Kidney capillary endothelial cell (primary cell): ENCODE measurements around the gene LIN9.
A peak's percentile ranks its signal among the peaks of the same experiment; 100 is the strongest.
"Not testable (repeated sequence)": the region's sequence is repeated elsewhere in the genome, so short reads cannot be mapped to it uniquely, and the experiment has no call there.

Experiments
- DNase-seq: peaks from one replicate; pipeline ENCODE4 v3.0.0-alpha.2; 2018; ENCODE audit warnings: low spot score

Gene LIN9

DNA sequence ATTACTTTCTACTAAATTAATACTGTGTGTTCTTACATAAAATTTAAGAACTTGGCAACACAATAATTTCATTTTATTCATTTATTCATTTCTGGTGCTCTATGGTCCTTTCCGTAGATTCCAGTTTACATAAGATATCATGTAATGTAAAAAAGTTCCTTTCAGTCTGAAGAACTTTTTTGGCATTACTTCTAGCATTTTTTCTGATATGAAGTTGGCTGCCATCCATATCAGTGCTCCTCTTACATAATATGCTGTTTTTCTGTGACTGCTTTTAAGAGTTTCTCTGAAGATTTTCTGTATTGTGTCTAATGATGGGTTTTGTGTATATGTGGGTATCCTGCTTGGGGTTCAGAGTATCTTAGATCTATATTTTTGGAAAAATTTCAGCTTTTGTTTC, 34.8 kb downstream of the LIN9 start:
- no peak for DNase-seq

GRCh38 chr1:226272233-226272902, 36.6 kb downstream of the LIN9 start:
- not testable (repeated sequence) for DNase-seq

GRCh38 chr1:226268421-226269124, 40.4 kb downstream of the LIN9 start:
- peak; percentile 5 for DNase-seq

GRCh38 chr1:226261818-226262217, 47.1 kb downstream of the LIN9 start:
- no peak for DNase-seq

DNA sequence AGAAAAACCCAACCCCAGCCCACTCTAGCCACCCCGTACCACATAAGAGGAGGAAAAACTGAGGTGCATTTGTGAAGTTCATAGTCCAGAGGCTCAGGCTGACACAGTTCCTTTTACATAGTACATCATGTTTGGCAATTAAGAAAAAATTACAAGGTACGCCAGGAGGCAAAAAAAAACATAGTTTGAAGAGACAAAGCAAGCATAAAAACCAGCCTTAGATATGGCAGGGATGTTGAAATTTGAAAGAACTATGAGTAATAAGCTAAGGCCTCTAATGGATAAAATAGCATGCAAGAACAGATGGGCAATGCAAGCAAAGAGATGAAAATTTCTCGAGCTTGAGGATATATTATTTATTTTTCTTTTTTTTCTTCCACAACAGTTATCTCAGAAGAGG, 53.6 kb downstream of the LIN9 start:
- no peak for DNase-seq

DNA sequence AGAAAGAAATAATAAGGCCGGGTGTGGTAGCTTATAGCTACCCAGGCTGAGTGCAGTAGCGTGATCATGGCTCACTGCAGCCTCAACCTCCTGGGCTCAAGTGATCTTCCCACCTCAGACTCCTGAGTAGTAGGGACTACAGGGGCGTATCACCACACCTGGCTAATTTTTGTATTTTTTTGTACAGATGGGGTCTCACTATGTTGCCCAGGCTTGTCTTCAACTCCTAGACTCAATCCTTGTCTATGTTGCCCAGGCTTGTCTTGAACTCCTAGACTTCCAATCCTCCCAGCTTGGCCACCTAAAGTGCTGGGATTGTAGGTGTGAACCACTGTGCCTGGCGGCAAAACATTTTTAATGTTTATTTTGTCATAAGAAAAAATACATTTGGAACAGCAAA, 55.0 kb downstream of the LIN9 start:
- DNase-seq, result no peak

- not testable (repeated sequence) for DNase-seq
Observed at GRCh38 chr1:226252841-226253240, 56.1 kb downstream of the LIN9 start.

DNA sequence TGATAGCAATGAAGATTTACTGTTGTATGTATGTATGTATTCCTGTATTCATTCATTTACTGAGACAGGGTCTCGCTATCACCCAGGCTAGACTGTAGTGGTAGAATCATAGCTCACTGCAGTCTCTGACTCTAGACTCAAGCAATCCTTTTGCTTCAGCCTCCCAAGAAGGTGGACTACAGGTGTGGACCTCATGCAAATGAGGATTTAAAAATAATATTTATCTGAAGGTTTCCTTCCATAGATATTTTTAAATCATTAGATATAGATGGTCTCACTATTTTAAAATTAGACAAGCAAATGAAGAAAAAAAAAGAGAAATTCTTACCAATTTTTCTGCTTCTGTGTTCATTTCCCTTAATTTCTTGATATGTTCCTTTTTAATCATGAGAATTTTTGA, 58.5 kb downstream of the LIN9 start:
- no peak for DNase-seq

DNA sequence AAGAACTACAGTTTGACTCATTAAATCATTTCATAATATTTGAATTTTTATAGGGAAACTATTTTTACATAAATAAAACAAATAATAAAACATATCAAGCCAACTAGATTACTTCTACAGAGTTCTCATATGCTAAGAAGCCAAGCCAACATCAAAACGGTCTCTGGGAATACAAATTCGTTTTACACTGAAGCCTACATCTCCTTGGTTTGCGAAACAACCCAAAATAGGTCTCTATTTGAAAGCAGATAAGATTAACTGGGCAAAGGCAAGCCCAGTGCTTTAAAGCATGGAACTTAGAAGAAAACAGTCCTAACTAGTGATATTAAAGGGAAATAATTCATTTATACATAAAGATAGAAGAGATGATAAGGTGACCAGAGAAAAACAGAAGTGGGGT, 60.2 kb downstream of the LIN9 start:
- DNase-seq, result no peak

DNA sequence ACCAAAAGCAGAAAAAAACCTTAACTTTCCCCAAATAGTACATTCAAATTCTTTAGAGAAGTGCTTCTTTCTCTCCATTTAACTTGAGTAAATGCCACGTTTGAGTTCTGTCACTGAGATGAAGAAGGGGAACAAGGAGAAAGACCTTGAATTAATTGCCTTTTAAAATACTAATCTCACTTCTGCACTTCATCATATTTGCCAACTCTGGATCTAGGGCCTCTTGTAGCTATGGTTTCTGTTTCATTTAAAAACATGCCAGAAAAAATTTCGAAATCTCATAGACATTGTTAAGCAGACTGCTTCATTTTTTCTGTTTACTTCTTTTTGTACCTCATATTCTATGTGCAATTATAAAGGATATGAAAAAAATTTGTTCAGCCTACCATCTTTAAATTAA, 60.9 kb downstream of the LIN9 start:
- no peak for DNase-seq

GRCh38 chr1:226239421-226239820, 69.5 kb downstream of the LIN9 start:
- no peak for DNase-seq

GRCh38 chr1:226236826-226237225, 72.1 kb downstream of the LIN9 start:
- no peak for DNase-seq

- DNase-seq, result no peak
Observed at GRCh38 chr1:226233806-226234205, 75.2 kb downstream of the LIN9 start.

- DNase-seq, result no peak
Observed at GRCh38 chr1:226233293-226233692, 75.7 kb downstream of the LIN9 start.

GRCh38 chr1:226226601-226227000, 82.4 kb downstream of the LIN9 start:
- DNase-seq, result no peak

GRCh38 chr1:226223786-226224244, 85.1 kb downstream of the LIN9 start:
- no peak for DNase-seq

- DNase-seq, result no peak
Observed at GRCh38 chr1:226223157-226223785, 85.7 kb downstream of the LIN9 start, which contains the start of gene MIXL1. Gene MIXL1 (plus strand): TSS chr1:226223664. CDS start chr1:226223682, 18 bp downstream.

GRCh38 chr1:226222686-226223085, 86.3 kb downstream of the LIN9 start:
- DNase-seq, result no peak

- no peak for DNase-seq
Observed at GRCh38 chr1:226220473-226221189, 88.3 kb downstream of the LIN9 start.

DNA sequence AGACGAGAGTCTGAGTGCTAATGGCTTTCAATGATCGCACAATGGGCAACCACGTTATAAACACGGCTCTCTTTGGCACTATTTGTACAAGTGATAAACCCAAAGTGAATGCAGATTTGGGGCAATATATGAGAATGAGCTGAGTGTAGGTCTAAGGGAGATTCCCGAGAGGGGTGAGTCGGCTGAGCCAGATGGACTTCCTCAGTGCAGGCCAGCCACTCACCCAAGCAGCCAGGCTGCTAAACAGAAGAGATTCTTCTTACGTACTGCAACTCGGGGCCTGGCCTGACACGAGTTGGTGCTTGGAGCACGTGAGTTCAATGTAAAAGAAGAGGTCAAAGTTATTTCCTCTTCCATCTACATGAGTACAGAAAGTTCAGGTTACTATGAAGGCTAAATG, 91.7 kb downstream of the LIN9 start:
- no peak for DNase-seq

- DNase-seq, result no peak
Observed at GRCh38 chr1:226216056-226216455, 92.9 kb downstream of the LIN9 start.

DNA sequence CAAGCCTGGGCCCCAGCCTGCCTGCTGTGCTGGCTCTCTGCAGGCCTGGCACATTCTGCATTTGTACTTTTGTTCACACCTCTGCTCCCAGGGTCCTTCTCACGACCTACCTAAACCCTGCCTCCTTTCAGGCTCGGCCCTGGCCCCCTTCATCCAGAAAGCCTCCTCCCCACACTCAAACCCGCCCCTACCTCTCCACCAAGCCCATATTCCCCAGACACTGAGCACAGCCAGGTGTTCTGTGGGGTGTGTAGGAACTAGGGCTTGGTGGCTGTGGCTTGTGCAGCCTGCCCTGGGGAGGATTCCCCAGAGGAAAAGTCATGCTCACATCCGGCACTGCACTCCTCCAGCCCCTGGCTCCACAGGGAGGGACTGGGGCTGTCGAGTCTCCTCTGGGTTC, 93.7 kb downstream of the LIN9 start:
- DNase-seq, result no peak

- no peak for DNase-seq
Observed at GRCh38 chr1:226212545-226212944, 96.4 kb downstream of the LIN9 start.
